ENCODE measurements around the gene SCFD2. TPM values are rescaled to one million over a fixed set of nuclear protein-coding genes. Genes with fewer than 3 reads are reported as not detected.

Gene SCFD2
- total and polyA plus RNA-seq, 4 donors = 4.3 to 28.8 (median 7.4) TPM

GRCh38 chr4:52917817-52918216 lies 448.0 kb downstream of the SCFD2 start:
- Histone ChIP-seq H3K4me3 (ENCODE audit: low read depth in 1 of 3, low read length in 3 of 3) (no peak overlapping the region), H3K27ac (ENCODE audit: low read depth in 1 of 2, low read length in 2 of 2) (no peak overlapping the region), H3K9ac (ENCODE audit: low read depth in 1 of 2, low read length in 2 of 2) (no peak overlapping the region), H3K27me3 (ENCODE audit: control insufficient read depth in 4 of 4, insufficient read depth in 4 of 4, low read length in 3 of 4) (no peaks in the 10 kb centered on the region), H3K4me1 (ENCODE audit: control insufficient read depth in 4 of 4, insufficient read depth in 4 of 4, low read length in 3 of 4) (peaks cover 6 to 15% (median 9%) of the 10 kb centered on the region in 4 donors), H3K9me3 (ENCODE audit: control insufficient read depth in 4 of 4, low read length in 3 of 4) (no peaks in the 10 kb centered on the region), H3K36me3 (ENCODE audit: control insufficient read depth in 4 of 4, insufficient read depth in 3 of 4, low read depth in 1 of 4, low read length in 3 of 4) (no peaks in the 10 kb centered on the region)
- no peak for DNase-seq (ENCODE audit: low spot score)
- WGBS = 97% methylated on average over 5 of the region's 5 CpGs
- TF ChIP-seq RAD21 (IDR thresholded peaks at IDR 0.05) = no peak
- no peak for TF ChIP-seq EGR1 (IDR thresholded peaks at IDR 0.05; ENCODE audit: low read depth in 2 of 2)
- TF ChIP-seq JUND (IDR thresholded peaks at IDR 0.05) = no peak

- Histone ChIP-seq H3K27ac (ENCODE audit: low read depth in 1 of 2, low read length in 2 of 2) (no peak overlapping the region), H3K36me3 (ENCODE audit: control insufficient read depth in 4 of 4, insufficient read depth in 3 of 4, low read depth in 1 of 4, low read length in 3 of 4) (no peaks in the 10 kb centered on the region), H3K9ac (ENCODE audit: low read depth in 1 of 2, low read length in 2 of 2) (no peak overlapping the region), H3K4me1 (ENCODE audit: control insufficient read depth in 4 of 4, insufficient read depth in 4 of 4, low read length in 3 of 4) (peaks cover 6 to 15% (median 9%) of the 10 kb centered on the region in 4 donors), H3K4me3 (ENCODE audit: low read depth in 1 of 3, low read length in 3 of 3) (no peak overlapping the region), H3K9me3 (ENCODE audit: control insufficient read depth in 4 of 4, low read length in 3 of 4) (no peaks in the 10 kb centered on the region), H3K27me3 (ENCODE audit: control insufficient read depth in 4 of 4, insufficient read depth in 4 of 4, low read length in 3 of 4) (no peaks in the 10 kb centered on the region)
- TF ChIP-seq GABPA (IDR thresholded peaks at IDR 0.05 in 1 of 2, conservative IDR thresholded peaks at IDR 0.05 in 1 of 2) (no peak), CTCF (IDR thresholded peaks at IDR 0.05; ENCODE audit: low read depth, low read length, missing input control) (no peak), FOXA1 (IDR thresholded peaks at IDR 0.05) (no peak), RAD21 (IDR thresholded peaks at IDR 0.05) (no peak), JUND (IDR thresholded peaks at IDR 0.05) (no peak), SP1 (IDR thresholded peaks at IDR 0.05) (no peak), TAF1 (conservative IDR thresholded peaks at IDR 0.05) (no peak), NR2F2 (IDR thresholded peaks at IDR 0.05) (no peak), YY1 (IDR thresholded peaks at IDR 0.05) (no peak), HNF4A (conservative IDR thresholded peaks at IDR 0.05) (no peak), FOXA2 (IDR thresholded peaks at IDR 0.05) (no peak), ATF3 (IDR thresholded peaks at IDR 0.05) (no peak), ZBTB33 (IDR thresholded peaks at IDR 0.05) (no peak)
- no peak for DNase-seq (ENCODE audit: low spot score)
- WGBS = 96% methylated on average over 6 of the region's 6 CpGs
Measured at GRCh38 chr4:52915730-52916300, 450.0 kb downstream of the SCFD2 start.

GRCh38 chr4:52915191-52915590 lies 450.7 kb downstream of the SCFD2 start:
- Histone ChIP-seq H3K27me3 (ENCODE audit: control insufficient read depth in 4 of 4, insufficient read depth in 4 of 4, low read length in 3 of 4) (no peaks in the 10 kb centered on the region), H3K4me1 (ENCODE audit: control insufficient read depth in 4 of 4, insufficient read depth in 4 of 4, low read length in 3 of 4) (peaks cover 6 to 15% (median 9%) of the 10 kb centered on the region in 4 donors), H3K9ac (ENCODE audit: low read depth in 1 of 2, low read length in 2 of 2) (no peak overlapping the region), H3K27ac (ENCODE audit: low read depth in 1 of 2, low read length in 2 of 2) (no peak overlapping the region), H3K9me3 (ENCODE audit: control insufficient read depth in 4 of 4, low read length in 3 of 4) (no peaks in the 10 kb centered on the region), H3K4me3 (ENCODE audit: low read depth in 1 of 3, low read length in 3 of 3) (no peak overlapping the region), H3K36me3 (ENCODE audit: control insufficient read depth in 4 of 4, insufficient read depth in 3 of 4, low read depth in 1 of 4, low read length in 3 of 4) (no peaks in the 10 kb centered on the region)
- TF ChIP-seq EGR1 (IDR thresholded peaks at IDR 0.05; ENCODE audit: low read depth in 2 of 2) (no peak), MAX (IDR thresholded peaks at IDR 0.05) (no peak)
- no peak for DNase-seq (ENCODE audit: low spot score)
